Neural crest cell (in vitro differentiated cells): ENCODE data around the gene ERCC6. TPM values are rescaled to one million over a fixed set of nuclear protein-coding genes. Genes with fewer than 3 reads are reported as not detected.

Experiments used
- DNase-seq: peaks from one replicate; pipeline ENCODE4 v3.0.0; 2021; ENCODE audit warnings: low read depth, mixed read lengths, low spot score
- H3K27ac Mint-ChIP-seq: one replicate; pipeline ENCODE4 v1.8.0; 2021; ENCODE audit warnings: mild to moderate bottlenecking, mixed read lengths; ENCODE audit not compliant: unreplicated experiment
- H3K27me3 Mint-ChIP-seq: 2 replicates; pipeline ENCODE4 v1.8.0; 2021; ENCODE audit warnings: low read depth, mild to moderate bottlenecking, mixed read lengths
- H3K36me3 Mint-ChIP-seq: 2 replicates; pipeline ENCODE4 v1.8.0; 2021; ENCODE audit warnings: low read depth, mild to moderate bottlenecking, mixed read lengths
- H3K4me1 Mint-ChIP-seq: 2 replicates; pipeline ENCODE4 v1.8.0; 2021; ENCODE audit warnings: mixed read lengths
- H3K4me3 Mint-ChIP-seq: one replicate; pipeline ENCODE4 v1.8.0; 2021; ENCODE audit warnings: mild to moderate bottlenecking, mixed read lengths
- H3K9me3 Mint-ChIP-seq: 2 replicates; pipeline ENCODE4 v1.8.0; 2021; ENCODE audit warnings: mixed read lengths
- CTCF ChIP-seq: fragments of 200-600 bp; sonication (generic); conservative IDR thresholded peaks from 2 replicates; pipeline ENCODE4 v1.5.0; 2021; ENCODE audit warnings: antibody characterized with exemption, mild to moderate bottlenecking
- total RNA-seq: library from RNA; stranded (reverse); gene quantifications from 2 replicates; pipeline ENCODE4 v1.2.1, GENCODE V29; 2021

Gene ERCC6
- total RNA-seq, 1 donor from 2014 or later, result 19.7 TPM

GRCh38 chr10:49539320-49539885, 482 bp upstream of the ERCC6 start:
- TF ChIP-seq CTCF, result no peak
- H3K27me3 Mint-ChIP-seq, result peaks cover 30% of the 10 kb centered on the region
- H3K36me3 Mint-ChIP-seq, result no peaks in the 10 kb centered on the region
- H3K9me3 Mint-ChIP-seq, result peaks cover 3% of the 10 kb centered on the region
- DNase-seq, result peak; percentile 28
- peak overlapping the region; percentile 84 for H3K27ac Mint-ChIP-seq
- peaks cover 27% of the 10 kb centered on the region for H3K4me1 Mint-ChIP-seq
- peak overlapping the region; percentile 91 for H3K4me3 Mint-ChIP-seq

GRCh38 chr10:49534670-49535381, 4.1 kb downstream of the ERCC6 start:
- Mint-ChIP-seq H3K27ac (no peak overlapping the region), H3K4me3 (peak overlapping the region; percentile 39), H3K4me1 (peaks cover 27% of the 10 kb centered on the region), H3K36me3 (no peaks in the 10 kb centered on the region), H3K27me3 (peaks cover 7% of the 10 kb centered on the region), H3K9me3 (no peaks in the 10 kb centered on the region)
- no peak for TF ChIP-seq CTCF
- no peak for DNase-seq

GRCh38 chr10:49532461-49532860, 6.5 kb downstream of the ERCC6 start:
- Mint-ChIP-seq H3K36me3 (no peaks in the 10 kb centered on the region), H3K27me3 (no peaks in the 10 kb centered on the region), H3K9me3 (no peaks in the 10 kb centered on the region), H3K4me3 (no peak overlapping the region), H3K4me1 (peaks cover 10% of the 10 kb centered on the region), H3K27ac (no peak overlapping the region)
- TF ChIP-seq CTCF, result no peak
- DNase-seq, result no peak

GRCh38 chr10:49528977-49529506, 9.9 kb downstream of the ERCC6 start:
- no peak overlapping the region for H3K4me3 Mint-ChIP-seq
- H3K36me3 Mint-ChIP-seq, result peaks cover 15% of the 10 kb centered on the region
- DNase-seq, result no peak
- no peaks in the 10 kb centered on the region for H3K4me1 Mint-ChIP-seq
- H3K27me3 Mint-ChIP-seq, result no peaks in the 10 kb centered on the region
- H3K9me3 Mint-ChIP-seq, result no peaks in the 10 kb centered on the region
- TF ChIP-seq CTCF, result no peak
- no peak overlapping the region for H3K27ac Mint-ChIP-seq

- DNase-seq, result no peak
- H3K36me3 Mint-ChIP-seq, result peaks cover 17% of the 10 kb centered on the region
- no peak overlapping the region for H3K27ac Mint-ChIP-seq
- H3K9me3 Mint-ChIP-seq, result no peaks in the 10 kb centered on the region
- TF ChIP-seq CTCF, result no peak
- no peaks in the 10 kb centered on the region for H3K27me3 Mint-ChIP-seq
- no peak overlapping the region for H3K4me3 Mint-ChIP-seq
- no peaks in the 10 kb centered on the region for H3K4me1 Mint-ChIP-seq
Observed at GRCh38 chr10:49527850-49528249, 11.1 kb downstream of the ERCC6 start.
